ENCODE measurements around the gene NECTIN3. TPM values are rescaled to one million over a fixed set of nuclear protein-coding genes. Genes with fewer than 3 reads are reported as not detected.
A peak's percentile ranks its signal among the peaks of the same experiment; 100 is the strongest.

Gene NECTIN3
- total RNA-seq, 1 experiment from 2014 or later = 110 TPM

DNA sequence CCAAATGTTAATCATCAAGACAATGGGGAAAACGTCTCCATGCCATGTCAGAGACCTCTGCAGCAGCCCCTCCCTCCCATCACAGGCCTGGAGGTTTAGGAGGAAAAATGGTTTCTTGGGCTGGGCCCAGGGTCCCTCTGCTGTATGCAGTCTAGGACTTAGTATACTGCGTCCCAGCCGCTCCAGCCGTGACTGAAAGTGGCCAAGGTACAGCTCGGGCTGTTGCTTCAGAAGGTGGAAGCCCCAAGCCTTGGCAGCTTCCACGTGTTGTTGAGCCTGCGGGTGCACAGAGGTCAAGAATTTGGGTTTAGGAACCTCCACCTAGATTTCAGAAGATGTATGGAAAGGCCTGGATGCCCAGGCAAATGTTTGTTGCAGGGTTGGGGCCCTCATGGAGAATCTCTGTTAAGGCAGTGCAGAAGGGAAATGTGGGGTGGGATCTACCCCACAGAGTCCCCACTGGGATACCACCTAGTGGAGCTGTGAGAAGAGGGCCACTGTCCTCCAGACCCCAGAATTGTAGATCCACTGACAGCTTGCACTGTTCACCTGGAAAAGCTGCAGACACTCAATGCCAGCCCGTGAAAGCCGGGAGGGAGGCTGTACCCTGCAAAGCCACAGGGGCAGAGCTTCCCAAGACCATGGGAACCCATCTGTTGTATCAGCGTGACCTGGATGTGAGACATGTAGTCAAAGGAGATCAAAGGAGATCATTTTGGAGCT, 25.0 kb downstream of the NECTIN3 start:
- Mint-ChIP-seq H3K27me3 (ENCODE audit: unreplicated experiment) (no peaks in the 10 kb centered on the region), H3K4me1 (ENCODE audit: low read depth, unreplicated experiment) (peaks cover 42% of the 10 kb centered on the region), H3K4me3 (ENCODE audit: low read depth, unreplicated experiment) (no peak overlapping the region), H3K36me3 (ENCODE audit: insufficient read depth, unreplicated experiment) (peaks cover 22% of the 10 kb centered on the region), H3K27ac (ENCODE audit: unreplicated experiment) (no peak overlapping the region), H3K9me3 (ENCODE audit: low read depth, unreplicated experiment) (peaks cover 5% of the 10 kb centered on the region)
- BruUV-seq (replicated peaks) = no TSS peak
- intact Hi-C loops (cut with micrococcal nuclease; ENCODE audit: unreplicated experiment) = no loop called here
- CTCF ChIA-PET = no interaction called here
- no peak for DNase-seq
- TF ChIP-seq, protein P1, sequence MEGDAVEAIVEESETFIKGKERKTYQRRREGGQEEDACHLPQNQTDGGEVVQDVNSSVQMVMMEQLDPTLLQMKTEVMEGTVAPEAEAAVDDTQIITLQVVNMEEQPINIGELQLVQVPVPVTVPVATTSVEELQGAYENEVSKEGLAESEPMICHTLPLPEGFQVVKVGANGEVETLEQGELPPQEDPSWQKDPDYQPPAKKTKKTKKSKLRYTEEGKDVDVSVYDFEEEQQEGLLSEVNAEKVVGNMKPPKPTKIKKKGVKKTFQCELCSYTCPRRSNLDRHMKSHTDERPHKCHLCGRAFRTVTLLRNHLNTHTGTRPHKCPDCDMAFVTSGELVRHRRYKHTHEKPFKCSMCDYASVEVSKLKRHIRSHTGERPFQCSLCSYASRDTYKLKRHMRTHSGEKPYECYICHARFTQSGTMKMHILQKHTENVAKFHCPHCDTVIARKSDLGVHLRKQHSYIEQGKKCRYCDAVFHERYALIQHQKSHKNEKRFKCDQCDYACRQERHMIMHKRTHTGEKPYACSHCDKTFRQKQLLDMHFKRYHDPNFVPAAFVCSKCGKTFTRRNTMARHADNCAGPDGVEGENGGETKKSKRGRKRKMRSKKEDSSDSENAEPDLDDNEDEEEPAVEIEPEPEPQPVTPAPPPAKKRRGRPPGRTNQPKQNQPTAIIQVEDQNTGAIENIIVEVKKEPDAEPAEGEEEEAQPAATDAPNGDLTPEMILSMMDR (IDR thresholded peaks at IDR 0.05; ENCODE audit: unreplicated experiment) = no peak

DNA sequence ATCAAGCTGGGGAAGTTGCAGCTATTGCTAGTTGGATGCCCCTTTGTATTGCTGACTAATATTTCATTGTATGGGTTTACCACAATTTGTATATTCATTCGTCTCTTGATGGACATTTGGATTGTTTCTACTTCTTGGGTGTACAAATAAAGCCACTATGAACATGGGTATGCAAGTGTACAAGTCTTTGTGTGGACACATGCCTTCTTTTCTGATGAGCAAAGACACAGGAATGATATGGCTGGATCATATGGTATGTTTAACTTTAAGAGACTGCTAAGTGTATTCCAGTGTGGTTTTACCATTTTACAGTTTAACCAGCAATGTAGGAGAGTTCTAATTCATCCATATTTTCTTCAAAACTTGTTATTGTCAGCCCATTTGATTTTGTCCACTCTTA, 32.2 kb downstream of the NECTIN3 start:
- Mint-ChIP-seq H3K27me3 (ENCODE audit: unreplicated experiment) (no peaks in the 10 kb centered on the region), H3K27ac (ENCODE audit: unreplicated experiment) (no peak overlapping the region)
- intact Hi-C loops (cut with micrococcal nuclease; ENCODE audit: unreplicated experiment) = no loop called here

DNA sequence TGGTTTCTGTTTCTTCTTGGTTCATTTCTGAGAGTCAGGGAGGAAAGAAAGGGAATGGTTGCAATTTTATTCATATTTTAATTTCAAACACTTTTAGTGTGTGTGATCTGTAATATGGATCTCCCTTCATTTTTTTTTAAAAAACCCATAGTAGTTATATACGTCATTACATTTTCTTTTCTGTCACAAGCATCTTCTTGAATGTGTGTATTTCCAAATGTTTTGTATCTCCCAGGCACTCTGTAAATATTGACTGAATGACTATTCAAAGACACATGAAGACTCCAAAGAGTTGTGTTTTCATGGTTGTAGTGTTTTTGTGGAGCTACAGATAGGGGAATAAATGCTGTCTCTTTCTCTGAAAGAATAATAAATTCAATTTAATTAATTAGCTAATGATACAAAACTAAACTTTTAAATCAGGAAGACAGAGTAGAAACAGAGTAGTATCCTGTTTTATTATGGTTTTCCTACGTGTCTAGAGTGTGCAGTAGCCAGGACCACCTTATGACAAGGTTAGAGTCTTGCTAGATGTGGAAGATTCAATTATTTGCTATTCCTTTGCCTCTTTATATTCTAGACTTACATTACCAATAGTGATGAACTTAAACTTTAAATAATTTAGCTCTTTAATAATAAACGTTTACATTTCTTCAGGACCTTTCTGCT, 35.5 kb downstream of the NECTIN3 start:
- intact Hi-C loops (cut with micrococcal nuclease; ENCODE audit: unreplicated experiment) = no loop called here
- H3K27me3 Mint-ChIP-seq (ENCODE audit: unreplicated experiment) = no peaks in the 10 kb centered on the region
- peaks cover 3% of the 10 kb centered on the region for H3K9me3 Mint-ChIP-seq (ENCODE audit: low read depth, unreplicated experiment)
- CTCF ChIA-PET = no interaction called here
- H3K27ac Mint-ChIP-seq (ENCODE audit: unreplicated experiment) = peak overlapping the region; percentile 36
- no peak overlapping the region for H3K4me3 Mint-ChIP-seq (ENCODE audit: low read depth, unreplicated experiment)
- no TSS peak for BruUV-seq (replicated peaks)
- H3K4me1 Mint-ChIP-seq (ENCODE audit: low read depth, unreplicated experiment) = peaks cover 40% of the 10 kb centered on the region
- H3K36me3 Mint-ChIP-seq (ENCODE audit: insufficient read depth, unreplicated experiment) = peaks cover 7% of the 10 kb centered on the region
- TF ChIP-seq, protein P1 (IDR thresholded peaks at IDR 0.05; ENCODE audit: unreplicated experiment) = no peak
- DNase-seq = no peak

More for the DNA sequence above, 32.2 kb downstream of the NECTIN3 start:
- Mint-ChIP-seq H3K36me3 (ENCODE audit: insufficient read depth, unreplicated experiment) (no peaks in the 10 kb centered on the region), H3K9me3 (ENCODE audit: low read depth, unreplicated experiment) (peaks cover 3% of the 10 kb centered on the region), H3K4me1 (ENCODE audit: low read depth, unreplicated experiment) (peaks cover 44% of the 10 kb centered on the region), H3K4me3 (ENCODE audit: low read depth, unreplicated experiment) (no peak overlapping the region)
- no peak for DNase-seq
- CTCF ChIA-PET = no interaction called here
- TF ChIP-seq, protein P1 (IDR thresholded peaks at IDR 0.05; ENCODE audit: unreplicated experiment) = no peak
- BruUV-seq (replicated peaks) = no TSS peak

DNA sequence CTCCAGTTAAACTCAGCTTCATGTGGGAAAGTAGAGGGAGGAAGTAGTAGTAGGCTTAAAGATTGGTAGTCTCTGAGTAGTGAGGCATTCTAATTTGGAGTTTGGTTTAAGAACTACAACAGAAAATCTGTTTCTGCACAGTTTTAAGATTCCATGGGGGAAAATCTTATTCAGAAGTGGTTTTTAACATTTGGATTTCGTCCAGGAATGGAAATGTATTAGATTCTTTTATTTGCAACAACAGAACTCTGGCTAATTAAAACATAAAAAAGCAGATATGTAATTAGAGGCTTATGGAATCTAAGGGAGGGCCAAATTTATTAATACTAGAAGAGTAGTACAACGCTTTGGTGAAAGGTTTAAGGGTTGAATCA, 36.0 kb downstream of the NECTIN3 start:
- CTCF ChIA-PET = no interaction called here
- no TSS peak for BruUV-seq (replicated peaks)
- intact Hi-C loops (cut with micrococcal nuclease; ENCODE audit: unreplicated experiment) = no loop called here
- no peaks in the 10 kb centered on the region for H3K27me3 Mint-ChIP-seq (ENCODE audit: unreplicated experiment)
- TF ChIP-seq, protein P1 (IDR thresholded peaks at IDR 0.05; ENCODE audit: unreplicated experiment) = no peak
- peaks cover 35% of the 10 kb centered on the region for H3K4me1 Mint-ChIP-seq (ENCODE audit: low read depth, unreplicated experiment)
- H3K9me3 Mint-ChIP-seq (ENCODE audit: low read depth, unreplicated experiment) = no peaks in the 10 kb centered on the region
- no peak overlapping the region for H3K4me3 Mint-ChIP-seq (ENCODE audit: low read depth, unreplicated experiment)
- DNase-seq = no peak
- peaks cover 8% of the 10 kb centered on the region for H3K36me3 Mint-ChIP-seq (ENCODE audit: insufficient read depth, unreplicated experiment)
- peak overlapping the region; percentile 36 for H3K27ac Mint-ChIP-seq (ENCODE audit: unreplicated experiment)
